DMS 273 (cell line): Measurements from ENCODE around the gene HNRNPL.
"Not testable (repeated sequence)": the region's sequence is repeated elsewhere in the genome, so short reads cannot be mapped to it uniquely, and the experiment has no call there.

Source experiments
- DNase-seq: peaks from one replicate; lab custom pipeline; 2025; ENCODE audit not compliant: unreplicated experiment; lab: John Stamatoyannopoulos, UW

The HNRNPL gene

DNA sequence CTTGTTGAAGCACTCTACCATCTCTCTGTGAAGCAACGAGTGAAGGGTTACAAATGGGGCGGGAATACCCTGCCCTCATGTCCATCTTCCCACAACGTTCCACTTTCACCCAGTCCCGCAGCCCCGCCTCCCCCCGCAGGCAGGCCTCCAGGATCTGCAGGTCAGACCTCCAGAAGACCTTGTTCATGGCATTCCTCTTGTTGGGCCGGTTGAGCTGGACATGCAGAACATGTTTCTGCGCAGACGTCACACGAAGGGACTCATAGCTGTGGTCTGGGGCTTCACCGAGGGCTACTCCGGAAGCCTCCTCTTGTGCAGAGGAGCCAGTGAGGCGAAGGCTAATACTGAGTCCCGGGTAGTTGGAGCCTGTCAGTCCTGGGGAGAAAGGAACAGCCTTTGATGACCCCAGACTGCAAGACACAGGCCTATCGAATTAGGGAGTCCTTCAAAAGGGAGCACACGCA is 18.6 kb downstream of the HNRNPL start:
- peak; percentile 57 for DNase-seq

GRCh38 chr19:38830039-38830733 is 19.6 kb downstream of the HNRNPL start:
- no peak for DNase-seq

- DNase-seq, result not testable (repeated sequence)
Measured at GRCh38 chr19:38829203-38829602, 20.6 kb downstream of the HNRNPL start.

DNA sequence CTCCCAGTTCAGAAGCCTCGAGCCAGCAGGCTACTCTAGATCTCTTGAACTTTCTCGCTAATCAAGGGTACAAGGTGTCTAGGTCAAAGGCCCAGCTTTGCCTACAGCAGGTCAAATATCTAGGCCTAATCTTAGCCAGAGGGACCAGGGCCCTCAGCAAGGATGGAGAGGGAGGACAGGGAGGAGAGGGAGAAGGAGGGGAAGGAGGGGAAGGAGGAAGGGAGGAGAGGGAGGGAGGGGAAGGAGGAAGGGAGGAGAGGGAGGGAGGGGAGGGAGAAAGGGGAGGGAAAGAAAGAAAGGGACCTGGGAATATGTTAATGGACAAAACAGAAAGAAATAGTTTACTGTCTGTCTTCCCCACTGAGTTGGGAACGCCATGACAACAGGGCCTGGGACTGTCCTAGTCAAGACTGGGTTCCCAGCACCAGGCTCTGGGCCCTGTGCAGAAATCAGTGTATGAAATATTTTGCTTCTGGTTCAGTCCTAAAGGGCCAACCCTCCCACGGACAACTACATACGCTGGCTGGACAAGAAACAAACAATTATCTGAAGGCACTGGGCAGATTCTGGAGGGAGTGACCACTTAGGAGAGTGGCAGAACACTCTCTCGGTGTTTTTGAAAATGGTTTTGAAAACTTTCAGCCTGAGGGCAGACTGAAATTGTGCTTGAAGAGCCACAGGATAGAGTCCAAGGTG is 22.8 kb downstream of the HNRNPL start:
- DNase-seq, result no peak

DNA sequence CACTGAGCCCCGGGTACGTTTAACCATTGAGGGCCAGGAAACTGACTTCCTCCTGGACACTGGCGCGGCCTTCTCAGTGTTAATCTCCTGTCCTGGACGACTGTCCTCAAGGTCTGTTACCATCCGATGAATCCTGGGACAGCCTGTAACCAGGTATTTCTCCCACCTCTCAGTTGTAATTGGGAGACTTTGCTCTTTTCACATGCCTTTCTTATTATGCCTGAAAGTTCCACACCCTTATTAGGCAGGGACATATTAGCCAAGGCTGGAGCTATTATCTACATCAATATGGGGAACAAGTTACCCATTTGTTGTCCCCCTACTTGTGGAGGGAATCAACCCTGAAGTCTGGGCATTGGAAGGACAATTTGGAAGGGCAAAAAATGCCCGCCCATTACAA is 23.9 kb downstream of the HNRNPL start:
- DNase-seq, result not testable (repeated sequence)

- not testable (repeated sequence) for DNase-seq
Measured at GRCh38 chr19:38821230-38821825, 28.5 kb downstream of the HNRNPL start.

- DNase-seq, result no peak
Measured at GRCh38 chr19:38819231-38819920, 30.4 kb downstream of the HNRNPL start.

DNA sequence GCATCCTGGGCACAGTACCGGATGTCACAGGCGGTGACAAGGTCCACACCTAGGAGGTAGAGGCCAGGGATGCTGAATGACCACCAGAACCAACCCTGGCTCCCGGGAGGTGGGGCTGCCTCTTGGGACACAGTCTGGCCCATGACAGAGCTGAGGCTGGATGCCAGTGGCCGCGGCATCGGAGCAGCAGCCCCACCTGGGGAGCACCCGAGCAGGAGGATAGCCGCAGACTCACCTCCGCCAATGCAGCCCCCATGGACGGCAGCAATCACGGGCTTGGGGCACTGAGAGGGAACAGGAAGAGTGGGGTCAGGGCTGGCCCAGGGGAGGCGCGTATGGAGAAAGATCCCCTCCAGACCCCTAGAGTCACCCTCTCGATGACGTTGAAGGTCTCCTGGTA is 32.7 kb downstream of the HNRNPL start:
- DNase-seq, result no peak

GRCh38 chr19:38816131-38816750 is 33.5 kb downstream of the HNRNPL start:
- DNase-seq, result no peak

- no peak for DNase-seq
Measured at GRCh38 chr19:38815059-38816001, 34.5 kb downstream of the HNRNPL start.

DNA sequence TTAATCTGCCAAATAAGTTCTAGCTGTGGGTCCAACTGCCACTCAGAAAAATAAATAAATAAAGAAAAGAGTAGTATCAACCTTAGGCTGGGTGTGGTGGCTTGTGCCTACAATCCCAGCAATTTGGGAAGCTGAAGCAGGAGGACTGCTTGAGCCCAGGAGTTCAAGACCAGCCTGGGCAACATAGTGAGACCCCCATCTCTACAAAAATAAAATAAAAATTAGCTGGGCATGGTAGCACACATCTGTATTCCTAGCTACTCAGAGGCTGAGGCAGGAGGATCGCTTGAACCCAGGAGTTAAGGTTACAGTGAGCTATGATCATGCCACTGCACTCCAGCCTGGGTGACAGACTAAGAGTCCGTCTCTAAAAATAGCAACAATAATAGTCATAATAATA is 35.9 kb downstream of the HNRNPL start:
- DNase-seq, result not testable (repeated sequence)

- DNase-seq, result no peak
Measured at GRCh38 chr19:38813323-38813722, 36.5 kb downstream of the HNRNPL start.

- DNase-seq, result no peak
Measured at GRCh38 chr19:38812841-38813320, 36.9 kb downstream of the HNRNPL start, which contains the start of gene LGALS4. Gene LGALS4, minus strand, starts transcription at chr19:38812945. Its CDS starts 59 bp downstream, at chr19:38812886.

DNA sequence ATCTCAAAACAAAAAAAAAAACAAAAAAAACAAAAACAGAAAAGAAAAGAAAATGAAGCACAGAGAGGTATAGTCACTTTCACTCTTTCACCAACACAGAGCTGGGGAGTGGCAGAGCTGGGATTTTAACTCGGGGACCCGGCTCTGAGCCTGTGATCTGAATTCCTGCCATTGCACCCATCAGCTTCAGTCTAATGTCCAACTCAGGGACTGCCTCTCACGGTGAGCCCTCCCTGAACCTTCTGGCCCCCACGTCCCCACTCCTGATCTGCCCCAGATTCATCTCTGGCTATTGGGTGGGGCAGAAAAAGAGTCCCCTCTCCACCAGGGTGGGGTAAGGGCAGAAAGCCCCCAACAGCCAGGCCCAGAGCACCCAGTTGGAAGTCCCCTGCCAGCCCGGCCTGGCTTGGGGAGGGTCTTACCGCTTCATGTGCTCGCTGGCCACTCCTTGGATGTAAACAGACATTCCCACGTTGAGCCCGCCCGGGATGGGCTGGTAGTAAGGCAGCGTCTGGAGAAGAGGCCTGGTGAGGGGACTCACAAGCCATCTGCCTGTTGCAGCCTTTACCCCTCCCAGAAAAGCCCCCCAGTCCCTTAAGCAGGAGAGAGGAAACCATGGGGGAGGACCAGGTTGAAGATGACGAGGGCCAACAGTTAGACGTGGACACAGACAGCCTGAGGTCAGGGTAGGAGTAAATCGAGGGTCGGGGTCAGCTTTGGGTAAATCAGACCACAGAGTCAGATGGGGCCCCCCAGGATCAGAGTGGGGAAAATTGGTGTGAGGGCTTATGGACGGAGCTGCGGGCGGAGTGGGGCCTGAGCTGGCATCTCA is 37.6 kb downstream of the HNRNPL start:
- DNase-seq, result no peak

DNA sequence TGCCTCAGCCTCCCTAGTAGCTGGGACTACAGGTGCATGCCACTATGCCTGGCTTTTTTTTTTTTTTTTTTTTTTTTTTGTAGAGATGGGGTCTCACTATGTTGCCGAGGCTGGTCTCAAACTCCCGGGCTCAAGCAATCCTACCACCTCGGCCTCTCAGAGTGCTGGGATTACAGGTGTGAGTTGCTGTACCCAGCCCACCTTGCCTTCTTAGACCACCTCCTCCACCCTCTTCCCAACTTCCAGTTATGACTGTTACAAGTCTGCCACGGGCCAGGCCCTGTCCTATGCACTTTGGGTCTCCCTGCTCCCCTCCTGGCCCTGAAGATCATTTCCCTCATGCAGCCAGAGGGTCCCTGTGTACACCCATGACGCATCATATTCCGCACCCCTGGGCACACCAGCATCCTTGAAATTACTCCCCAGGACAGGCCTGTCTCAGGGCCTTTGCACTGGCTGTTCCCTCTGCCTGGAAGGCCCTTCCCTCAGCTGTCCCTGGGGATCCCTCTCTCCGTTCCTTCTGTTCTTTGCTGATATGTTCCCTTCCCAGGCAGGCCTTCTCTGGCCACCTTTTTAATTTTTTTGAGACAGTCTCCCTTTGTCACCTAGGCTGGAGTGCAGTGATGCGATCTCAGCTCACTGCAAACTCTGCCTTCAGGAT is 40.1 kb downstream of the HNRNPL start:
- DNase-seq, result no peak

DNA sequence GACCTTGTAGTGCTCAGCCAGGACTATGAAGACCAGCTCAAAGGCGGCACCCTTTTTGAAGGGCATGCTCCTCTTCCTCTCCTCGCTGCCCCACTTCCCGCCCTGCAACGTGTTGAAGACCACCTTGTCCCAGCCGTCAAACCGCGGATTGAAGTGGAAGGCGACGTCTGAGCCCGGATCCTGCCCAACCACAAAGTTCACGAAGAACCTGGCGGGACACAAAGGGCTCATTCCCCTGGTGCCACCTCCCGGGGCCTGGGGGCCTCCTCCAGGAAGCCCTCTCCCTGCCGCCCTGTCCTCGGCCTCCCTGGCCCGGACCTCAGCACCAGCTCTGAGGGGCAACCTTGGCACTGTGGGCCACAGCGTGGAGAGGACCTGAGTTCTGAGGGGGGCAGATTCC is 41.0 kb downstream of the HNRNPL start:
- DNase-seq, result no peak

- not testable (repeated sequence) for DNase-seq
Measured at GRCh38 chr19:38807374-38808098, 42.2 kb downstream of the HNRNPL start.

- DNase-seq, result no peak
Measured at GRCh38 chr19:38806371-38806770, 43.4 kb downstream of the HNRNPL start.
